Neural cell (in vitro differentiated cells): ENCODE measurements around the gene DOCK4. TPM values are rescaled to one million over a fixed set of nuclear protein-coding genes. Genes with fewer than 3 reads are reported as not detected.

Experiments
- H2AFZ ChIP-seq: fragments of 200-600, 300-800 bp; sonication (generic), shearing (Covaris generic); 2 replicates; pipeline ENCODE4 v1.6.0; 2014; ENCODE audit warnings: low read depth, mild to moderate bottlenecking, antibody characterized with exemption, low read length, moderate library complexity
- H3F3A ChIP-seq: fragments of 200-600 bp; shearing (Covaris generic); 2 replicates; pipeline ENCODE4 v1.6.1; 2016; ENCODE audit warnings: mild to moderate bottlenecking, moderate library complexity, mixed read lengths, antibody characterized with exemption, low read length; ENCODE audit not compliant: insufficient read depth, poor library complexity, severe bottlenecking
- H3K27ac ChIP-seq: fragments of 200-600, 300-800 bp; sonication (generic), shearing (Covaris generic); 2 replicates; pipeline ENCODE4 v1.5.1; 2014; ENCODE audit warnings: mild to moderate bottlenecking, low read length, moderate library complexity
- H3K27me3 ChIP-seq: fragments of 300-800, 200-600 bp; sonication (generic), shearing (Covaris generic); 2 replicates; pipeline ENCODE4 v1.6.0; 2014; ENCODE audit warnings: mild to moderate bottlenecking, low read depth, low read length, moderate library complexity; ENCODE audit not compliant: insufficient read depth
- H3K36me3 ChIP-seq: fragments of 300-800, 200-600 bp; sonication (generic), shearing (Covaris generic); 2 replicates; pipeline ENCODE4 v1.5.1; 2014; ENCODE audit warnings: mild to moderate bottlenecking, antibody characterized with exemption, low read length, moderate library complexity; ENCODE audit not compliant: insufficient read depth
- H3K4me2 ChIP-seq: fragments of 300-800, 200-600 bp; sonication (generic), shearing (Covaris generic); 2 replicates; pipeline ENCODE4 v1.6.0; 2014; ENCODE audit warnings: mild to moderate bottlenecking, low read length
- H3K4me3 ChIP-seq: fragments of 300-800, 200-600 bp; sonication (generic), shearing (Covaris generic); 2 replicates; pipeline ENCODE4 v1.5.1; 2014; ENCODE audit warnings: mild to moderate bottlenecking, low read length, moderate library complexity
- H3K79me2 ChIP-seq: fragments of 200-600 bp; shearing (Covaris generic); replicated peaks from 2 replicates; pipeline ENCODE4 v1.6.0; 2014; ENCODE audit warnings: mild to moderate bottlenecking, low read length, moderate library complexity; ENCODE audit not compliant: insufficient read depth
- H3K9ac ChIP-seq: fragments of 300-800, 200-600 bp; sonication (generic), shearing (Covaris generic); 2 replicates; pipeline ENCODE4 v1.6.1; 2016; ENCODE audit warnings: mild to moderate bottlenecking, low read length, mixed read lengths
- H3K9me2 ChIP-seq: fragments of 200-600 bp; shearing (Covaris generic); 2 replicates; pipeline ENCODE4 v1.6.1; 2016; ENCODE audit warnings: mild to moderate bottlenecking, low read length, mixed read lengths; ENCODE audit not compliant: insufficient read depth
- H3K9me3 ChIP-seq: fragments of 200-600, 300-800 bp; sonication (generic), shearing (Covaris generic); 2 replicates; pipeline ENCODE4 v1.6.1; 2016; ENCODE audit warnings: mild to moderate bottlenecking, mixed run types, low read length, moderate library complexity, mixed read lengths
- H4K20me1 ChIP-seq: fragments of 200-600 bp; shearing (Covaris generic); 2 replicates; pipeline ENCODE4 v1.6.1; 2016; ENCODE audit warnings: mild to moderate bottlenecking, mixed run types; ENCODE audit not compliant: insufficient read depth
- CTCF ChIP-seq: fragments of 450-650 bp; IDR thresholded peaks from 2 replicates; pipeline ENCODE4 v1.5.1; 2014; ENCODE audit warnings: antibody characterized with exemption, mild to moderate bottlenecking, moderate library complexity; ENCODE audit not compliant: poor library complexity, severe bottlenecking
- EP300 ChIP-seq: fragments of 450-650 bp; conservative IDR thresholded peaks from 2 replicates; pipeline ENCODE4 v1.6.1; 2014; ENCODE audit warnings: antibody characterized with exemption, mild to moderate bottlenecking, moderate library complexity; ENCODE audit not compliant: poor library complexity, severe bottlenecking
- EZH2 ChIP-seq: fragments of 200-600, 300-800 bp; shearing (Covaris generic), sonication (generic); IDR thresholded peaks from 2 replicates; pipeline ENCODE4 v1.6.1; 2014; ENCODE audit warnings: antibody characterized with exemption, low read length, borderline replicate concordance, mild to moderate bottlenecking; ENCODE audit not compliant: insufficient read depth, poor library complexity, severe bottlenecking
- MXI1 ChIP-seq: fragments of 450-650 bp; conservative IDR thresholded peaks from 2 replicates; pipeline ENCODE4 v1.6.1; 2014; ENCODE audit warnings: antibody characterized with exemption, mild to moderate bottlenecking; ENCODE audit not compliant: poor library complexity, severe bottlenecking
- POLR2AphosphoS5 ChIP-seq: IDR thresholded peaks from 2 replicates; pipeline ENCODE4 v1.6.1; 2012
- RAD21 ChIP-seq: fragments of 450-650 bp; conservative IDR thresholded peaks from 2 replicates; pipeline ENCODE4 v1.6.1; 2014; ENCODE audit warnings: antibody characterized with exemption, mild to moderate bottlenecking, moderate library complexity
- REST ChIP-seq: IDR thresholded peaks from 2 replicates; pipeline ENCODE4 v1.6.1; 2012; ENCODE audit warnings: borderline replicate concordance
- SMC3 ChIP-seq: fragments of 450-650 bp; conservative IDR thresholded peaks from 2 replicates; pipeline ENCODE4 v1.6.1; 2014; ENCODE audit warnings: antibody characterized with exemption, mild to moderate bottlenecking, moderate library complexity; ENCODE audit not compliant: poor library complexity
- TAF1 ChIP-seq: IDR thresholded peaks from 2 replicates; pipeline ENCODE4 v1.6.1; 2012; ENCODE audit warnings: low read depth
- polyA plus RNA-seq: library from polyadenylated mRNA; depleted of rRNA; stranded (reverse); fragments of >200 nt; gene quantifications from 2 replicates; pipeline ENCODE4 v1.2.3, GENCODE V29; 2014

Gene DOCK4
- polyA plus RNA-seq, 1 donor from 2014 or later = 28.1 TPM

GRCh38 chr7:111840528-111840927, 365.7 kb downstream of the DOCK4 start:
- no peak overlapping the region for H3K27ac ChIP-seq

GRCh38 chr7:111839261-111839660, 366.9 kb downstream of the DOCK4 start:
- Histone ChIP-seq H4K20me1 (no peaks in the 10 kb centered on the region), H3K79me2 (no peaks in the 10 kb centered on the region), H2AFZ (no peak overlapping the region), H3K27me3 (no peaks in the 10 kb centered on the region), H3K4me2 (no peak overlapping the region), H3K9ac (no peak overlapping the region), H3K27ac (no peak overlapping the region), H3K4me3 (no peak overlapping the region), H3K9me3 (no peaks in the 10 kb centered on the region), H3F3A (no peaks in the 10 kb centered on the region), H3K9me2 (no peaks in the 10 kb centered on the region), H3K36me3 (no peaks in the 10 kb centered on the region)
- no peak for TF ChIP-seq SMC3

More at GRCh38 chr7:111840528-111840927, 365.7 kb downstream of the DOCK4 start:
- Histone ChIP-seq H3K9ac (no peak overlapping the region), H3K4me3 (no peak overlapping the region), H3K27me3 (no peaks in the 10 kb centered on the region), H3K9me3 (no peaks in the 10 kb centered on the region), H3K79me2 (no peaks in the 10 kb centered on the region), H3F3A (no peaks in the 10 kb centered on the region), H2AFZ (no peak overlapping the region), H3K9me2 (no peaks in the 10 kb centered on the region), H4K20me1 (no peaks in the 10 kb centered on the region), H3K36me3 (peaks cover 6% of the 10 kb centered on the region), H3K4me2 (no peak overlapping the region)
- TF ChIP-seq REST = no peak
- TF ChIP-seq CTCF = no peak
- no peak for TF ChIP-seq RAD21
- no peak for TF ChIP-seq MXI1
- no peak for TF ChIP-seq SMC3
- TF ChIP-seq EZH2 = no peak
- TF ChIP-seq POLR2AphosphoS5 = no peak
- no peak for TF ChIP-seq TAF1
- no peak for TF ChIP-seq EP300

- H3K4me2 ChIP-seq = no peak overlapping the region
- no peak overlapping the region for H3K4me3 ChIP-seq
- peaks cover 4% of the 10 kb centered on the region for H3K36me3 ChIP-seq
- no peak overlapping the region for H3K27ac ChIP-seq
- no peaks in the 10 kb centered on the region for H3K9me3 ChIP-seq
- H3K79me2 ChIP-seq = no peaks in the 10 kb centered on the region
- no peak overlapping the region for H2AFZ ChIP-seq
- H4K20me1 ChIP-seq = no peaks in the 10 kb centered on the region
- H3K27me3 ChIP-seq = no peaks in the 10 kb centered on the region
- no peaks in the 10 kb centered on the region for H3K9me2 ChIP-seq
- no peak overlapping the region for H3K9ac ChIP-seq
- TF ChIP-seq TAF1 (no peak), EP300 (no peak), EZH2 (no peak), REST (no peak)
- no peaks in the 10 kb centered on the region for H3F3A ChIP-seq
Observed at GRCh38 chr7:111836592-111836991, 369.6 kb downstream of the DOCK4 start.
